ENCODE measurements around the gene APBB1. TPM values are rescaled to one million over a fixed set of nuclear protein-coding genes. Genes with fewer than 3 reads are reported as not detected.

APBB1 gene
- polyA plus RNA-seq, 3 donors, result 51.9 to 56.5 (median 52.5) TPM

- no peak for DNase-seq (ENCODE audit: low read depth in 3 of 3, low spot score in 2 of 3)
Observed at GRCh38 chr11:6354651-6355485, 64.0 kb downstream of the APBB1 start.

GRCh38 chr11:6353367-6353987 is 65.4 kb downstream of the APBB1 start:
- DNase-seq (ENCODE audit: low read depth in 3 of 3, low spot score in 2 of 3), result peak; percentile 36 to 52 (median 38)

- DNase-seq (ENCODE audit: low read depth in 3 of 3, low spot score in 2 of 3), result no peak
Observed at GRCh38 chr11:6351782-6352382, 67.0 kb downstream of the APBB1 start.

- no peak for DNase-seq (ENCODE audit: low read depth in 3 of 3, low spot score in 2 of 3)
Observed at GRCh38 chr11:6350486-6350885, 68.4 kb downstream of the APBB1 start.

DNA sequence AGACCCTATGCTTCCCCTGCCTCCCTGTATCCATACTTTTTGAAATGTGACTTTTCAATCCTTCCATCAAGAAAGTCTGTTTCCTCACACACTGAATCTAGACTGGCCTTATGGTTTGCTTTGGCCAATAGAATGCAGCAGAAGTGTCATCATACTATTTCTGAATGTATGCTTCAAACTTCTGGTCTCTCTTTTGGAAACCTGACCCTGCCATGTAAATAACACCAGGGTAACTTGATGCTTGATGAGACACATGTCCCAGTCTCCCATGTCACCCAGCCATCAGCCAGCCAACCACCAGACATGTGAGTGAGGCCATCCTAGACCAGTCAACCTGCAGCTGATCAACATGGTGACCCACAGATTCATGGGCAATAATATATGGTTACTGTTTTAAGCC is 68.9 kb downstream of the APBB1 start:
- DNase-seq (ENCODE audit: low read depth in 3 of 3, low spot score in 2 of 3), result no peak

GRCh38 chr11:6345366-6345765 is 73.5 kb downstream of the APBB1 start:
- DNase-seq (ENCODE audit: low read depth in 3 of 3, low spot score in 2 of 3), result no peak

Other genes starting within 250 kb of the APBB1 start
- gene OR52B2, start 248.8 kb downstream of the APBB1 start, polyA plus RNA-seq (ENCODE audit: insufficient read length in 3 of 3), result not detected
- under 1 TPM in 2 of 3 donors, not detected in 1; 0.11 to 0.19 TPM for gene OR52W1, start 219.9 kb downstream of the APBB1 start, polyA plus RNA-seq (ENCODE audit: insufficient read length in 3 of 3)
- under 1 TPM; 0.64 to 0.83 (median 0.75) TPM for gene C11orf42, start 213.5 kb downstream of the APBB1 start, polyA plus RNA-seq (ENCODE audit: insufficient read length in 3 of 3)
- gene FHIP1B, start 184.5 kb downstream of the APBB1 start, polyA plus RNA-seq (ENCODE audit: insufficient read length in 3 of 3), result 10 to 100 TPM; 35.4 to 45.6 (median 38.1) TPM
- under 1 TPM; 0.08 to 0.14 (median 0.11) TPM for gene CNGA4, start 180.0 kb downstream of the APBB1 start, polyA plus RNA-seq (ENCODE audit: insufficient read length in 3 of 3)
- under 1 TPM; 0.47 to 0.72 (median 0.61) TPM for gene CCKBR, start 159.3 kb downstream of the APBB1 start, polyA plus RNA-seq (ENCODE audit: insufficient read length in 3 of 3)
- 10 to 100 TPM in 2 of 3 donors, 1 to 10 TPM in 1; 9.5 to 15.3 (median 10.9) TPM for gene CAVIN3, start 98.6 kb downstream of the APBB1 start, polyA plus RNA-seq (ENCODE audit: insufficient read length in 3 of 3)
- 10 to 100 TPM; 31.0 to 32.3 (median 32.1) TPM for gene SMPD1, start 28.6 kb downstream of the APBB1 start, polyA plus RNA-seq (ENCODE audit: insufficient read length in 3 of 3)
- gene HPX, start 21.9 kb upstream of the APBB1 start, polyA plus RNA-seq (ENCODE audit: insufficient read length in 3 of 3), result 1 to 10 TPM; 1.6 to 2.2 (median 2.2) TPM
- gene TRIM3, start 54.8 kb upstream of the APBB1 start, polyA plus RNA-seq (ENCODE audit: insufficient read length in 3 of 3), result 10 to 100 TPM; 16.1 to 19.3 (median 17.0) TPM
- 10 to 100 TPM; 64.8 to 67.5 (median 66.2) TPM for gene ARFIP2, start 62.2 kb upstream of the APBB1 start, polyA plus RNA-seq (ENCODE audit: insufficient read length in 3 of 3)
- gene TIMM10B, start 62.4 kb upstream of the APBB1 start, polyA plus RNA-seq (ENCODE audit: insufficient read length in 3 of 3), result 10 to 100 TPM; 38.3 to 42.4 (median 38.7) TPM
- gene DNHD1, start 78.2 kb upstream of the APBB1 start, polyA plus RNA-seq (ENCODE audit: insufficient read length in 3 of 3), result 1 to 10 TPM; 5.8 to 6.3 (median 6.2) TPM
- gene RRP8, start 184.5 kb upstream of the APBB1 start, polyA plus RNA-seq (ENCODE audit: insufficient read length in 3 of 3), result 10 to 100 TPM; 21.3 to 22.6 (median 21.6) TPM
- gene ILK, start 184.7 kb upstream of the APBB1 start, polyA plus RNA-seq (ENCODE audit: insufficient read length in 3 of 3), result 100 to 1,000 TPM; 144 to 167 (median 159) TPM
- 10 to 100 TPM; 66.4 to 92.9 (median 91.4) TPM for gene TAF10, start 193.1 kb upstream of the APBB1 start, polyA plus RNA-seq (ENCODE audit: insufficient read length in 3 of 3)
- 100 to 1,000 TPM; 111 to 131 (median 118) TPM for gene TPP1, start 200.3 kb upstream of the APBB1 start, polyA plus RNA-seq (ENCODE audit: insufficient read length in 3 of 3)
- gene DCHS1, start 236.7 kb upstream of the APBB1 start, polyA plus RNA-seq (ENCODE audit: insufficient read length in 3 of 3), result 10 to 100 TPM; 27.8 to 31.1 (median 30.3) TPM